HepG2 (cell line): ENCODE data around the gene OVCH1. TPM values are rescaled to one million over a fixed set of nuclear protein-coding genes. Genes with fewer than 3 reads are reported as not detected.

Experiments
- ATRX ChIP-seq: sonication (generic); formaldehyde crosslinking; IDR thresholded peaks from 2 replicates; pipeline ENCODE4 v1.4.0; 2020; ENCODE audit warnings: missing genetic modification reagents, borderline replicate concordance
- FOXA3 ChIP-seq: IDR thresholded peaks from 2 replicates; pipeline ENCODE4 v1.6.1; 2016; ENCODE audit warnings: missing genetic modification reagents, missing compliant biosample characterization
- GATAD1 ChIP-seq: IDR thresholded peaks from 2 replicates; pipeline ENCODE4 v1.6.1; 2016; ENCODE audit warnings: missing genetic modification reagents, missing compliant biosample characterization
- GZF1 ChIP-seq: sonication (generic); formaldehyde crosslinking; IDR thresholded peaks from 2 replicates; pipeline ENCODE4 v1.5.1; 2020; ENCODE audit warnings: mild to moderate bottlenecking, missing genetic modification reagents
- KDM4B ChIP-seq: sonication (generic); formaldehyde crosslinking; IDR thresholded peaks from 2 replicates; pipeline ENCODE4 v1.4.0; 2020; ENCODE audit warnings: missing genetic modification reagents
- MEIS1 ChIP-seq: sonication (generic); formaldehyde crosslinking; IDR thresholded peaks from 2 replicates; pipeline ENCODE4 v1.9.0; 2021; ENCODE audit warnings: mild to moderate bottlenecking, missing genetic modification reagents, moderate library complexity, borderline replicate concordance
- MTA1 ChIP-seq: sonication (generic); formaldehyde crosslinking; IDR thresholded peaks from 2 replicates; pipeline ENCODE4 v1.4.0; 2020; ENCODE audit warnings: missing genetic modification reagents, mild to moderate bottlenecking, borderline replicate concordance
- PPARG ChIP-seq: conservative IDR thresholded peaks from 2 replicates; pipeline ENCODE4 v1.6.1; 2016; ENCODE audit warnings: missing biosample characterization, missing genetic modification reagents
- SIN3B ChIP-seq: fragments of 150-350 bp; IDR thresholded peaks from 2 replicates; pipeline ENCODE4 v1.6.1; 2014; ENCODE audit warnings: low read length
- SMAD9 ChIP-seq: sonication (generic); formaldehyde crosslinking; IDR thresholded peaks from 2 replicates; pipeline ENCODE4 v1.5.1; 2020; ENCODE audit warnings: mild to moderate bottlenecking, missing genetic modification reagents
- SNAI1 ChIP-seq: sonication (generic); formaldehyde crosslinking; IDR thresholded peaks from 2 replicates; pipeline ENCODE4 v1.5.0; 2020; ENCODE audit warnings: mild to moderate bottlenecking, missing genetic modification reagents, borderline replicate concordance
- TMF1 ChIP-seq: sonication (generic); formaldehyde crosslinking; IDR thresholded peaks from 2 replicates; pipeline ENCODE4 v1.8.1; 2022; ENCODE audit warnings: low read depth, missing genetic modification reagents
- ZBTB7A ChIP-seq: sonication (generic); formaldehyde crosslinking; IDR thresholded peaks from 2 replicates; pipeline ENCODE4 v1.8.0; 2022; ENCODE audit warnings: mild to moderate bottlenecking, missing genetic modification reagents
- ZNF160 ChIP-seq: sonication (generic); formaldehyde crosslinking; IDR thresholded peaks from 2 replicates; pipeline ENCODE4 v1.8.0; 2022; ENCODE audit warnings: mild to moderate bottlenecking, inconsistent platforms, missing genetic modification reagents
- ZNF558 ChIP-seq: sonication (generic); formaldehyde crosslinking; IDR thresholded peaks from 2 replicates; pipeline ENCODE4 v1.9.0; 2022; ENCODE audit warnings: mild to moderate bottlenecking, missing genetic modification reagents, borderline replicate concordance
- ZNF788 ChIP-seq: sonication (generic); formaldehyde crosslinking; IDR thresholded peaks from 2 replicates; pipeline ENCODE4 v1.5.0; 2020; ENCODE audit warnings: mild to moderate bottlenecking, missing genetic modification reagents, borderline replicate concordance
- polyA plus RNA-seq, 8 experiments: library from polyadenylated mRNA; depleted of rRNA in 3 of 8; stranded (reverse) in 7 of 8; unstranded in 1 of 8; fragments of >200 nt; fragmentation: Illumina TruSeq in 4 of 8; extraction: Trizol in 4 of 8; gene quantifications; 2 replicates each; pipeline versions ENCODE4 v1.2.1 to v1.2.3, GENCODE V29; 2011 to 2016; ENCODE audit warnings: low read depth in 4 of 8, missing spikeins in 1 of 8, mixed read lengths in 1 of 8; ENCODE audit not compliant: insufficient read depth in 1 of 8
- total RNA-seq, 5 experiments: library from RNA; depleted of rRNA; stranded (reverse); fragments of >200 nt; fragmentation: Illumina TruSeq; extraction: Trizol; gene quantifications; 2 replicates each; pipeline ENCODE4 v1.2.3, GENCODE V29; 2016; ENCODE audit warnings: low read depth in 1 of 5
- TF ChIP-seq, protein P1 (sequence below): sonication (generic); formaldehyde crosslinking; conservative IDR thresholded peaks from 2 replicates; pipeline ENCODE4 v1.4.0; 2020; ENCODE audit warnings: missing genetic modification reagents
- TF ChIP-seq, protein P2 (sequence below): sonication (generic); formaldehyde crosslinking; IDR thresholded peaks from 2 replicates; pipeline ENCODE4 v1.8.1; 2023; ENCODE audit warnings: mild to moderate bottlenecking, missing genetic modification reagents
- TF ChIP-seq, protein P3 (sequence below): sonication (generic); formaldehyde crosslinking; IDR thresholded peaks from 2 replicates; pipeline ENCODE4 v1.5.1; 2020; ENCODE audit warnings: mild to moderate bottlenecking, missing genetic modification reagents, borderline replicate concordance
- TF ChIP-seq, protein P4 (sequence below): sonication (generic); formaldehyde crosslinking; IDR thresholded peaks from 2 replicates; pipeline ENCODE4 v1.8.1; 2023; ENCODE audit warnings: mild to moderate bottlenecking, missing genetic modification reagents, borderline replicate concordance

OVCH1 gene
- total and polyA plus RNA-seq, 2 of the 13 experiments (the other 11 are each of a cell fraction or from before 2014, with no cell fraction given), result not detected

DNA sequence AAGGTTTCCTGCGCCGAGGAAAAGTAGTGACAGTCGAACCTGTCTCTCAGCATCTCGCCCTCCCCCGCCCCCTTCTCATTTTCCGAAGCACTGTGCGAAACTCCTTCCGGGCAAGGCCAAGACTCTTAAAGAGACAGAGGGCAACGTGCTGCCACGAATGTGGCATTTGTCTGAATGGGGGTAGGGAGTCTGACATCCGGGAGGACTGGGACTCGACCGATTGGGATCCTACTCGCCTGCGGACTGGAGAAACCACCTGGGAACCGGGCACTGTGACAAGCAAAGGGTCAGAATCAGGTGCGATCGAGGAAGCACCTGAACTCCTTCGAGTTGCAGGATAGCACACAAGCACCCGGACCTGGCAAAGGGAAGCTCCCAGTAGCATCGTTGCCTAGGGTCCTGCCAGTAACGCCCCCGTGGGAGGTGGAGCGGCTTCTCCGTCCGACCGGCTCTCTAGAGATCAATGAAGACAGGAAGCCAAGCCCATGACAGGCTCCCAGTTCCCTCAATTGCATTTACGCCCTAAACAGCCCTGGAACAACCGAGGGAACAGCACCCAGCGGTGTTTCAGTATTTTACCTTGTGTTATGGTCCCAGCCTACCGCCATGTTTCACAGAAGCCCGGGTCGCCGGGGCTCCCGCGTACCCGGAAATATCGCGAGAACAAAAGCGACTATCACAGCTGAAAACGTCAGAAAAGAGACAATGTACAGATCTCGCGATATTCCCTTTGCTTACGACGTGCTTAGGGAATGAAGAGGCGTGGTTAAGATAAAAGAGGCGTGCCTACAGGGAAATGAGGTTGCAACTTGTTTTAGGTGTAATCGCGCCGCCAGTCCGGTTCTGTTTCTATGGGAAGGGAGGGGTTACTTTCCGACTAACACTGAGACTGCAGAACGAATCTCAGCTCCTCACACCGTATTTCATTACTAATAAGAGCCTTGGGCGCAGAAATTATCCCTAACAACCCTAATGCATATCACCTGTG lies 116.7 kb downstream of the OVCH1 start, which contains the start of gene ERGIC2 (continued):
- peak; percentile 96 for TF ChIP-seq GATAD1 (CRISPR knock-in tag)
- no peak for TF ChIP-seq SNAI1 (CRISPR knock-in tag)
- TF ChIP-seq ZNF788 (CRISPR knock-in tag), result no peak; the same call in 1 of the 2 replicates
- no peak for TF ChIP-seq ZNF558 (CRISPR knock-in tag)
- TF ChIP-seq SMAD9 (CRISPR knock-in tag), result no peak
- TF ChIP-seq, protein P1, sequence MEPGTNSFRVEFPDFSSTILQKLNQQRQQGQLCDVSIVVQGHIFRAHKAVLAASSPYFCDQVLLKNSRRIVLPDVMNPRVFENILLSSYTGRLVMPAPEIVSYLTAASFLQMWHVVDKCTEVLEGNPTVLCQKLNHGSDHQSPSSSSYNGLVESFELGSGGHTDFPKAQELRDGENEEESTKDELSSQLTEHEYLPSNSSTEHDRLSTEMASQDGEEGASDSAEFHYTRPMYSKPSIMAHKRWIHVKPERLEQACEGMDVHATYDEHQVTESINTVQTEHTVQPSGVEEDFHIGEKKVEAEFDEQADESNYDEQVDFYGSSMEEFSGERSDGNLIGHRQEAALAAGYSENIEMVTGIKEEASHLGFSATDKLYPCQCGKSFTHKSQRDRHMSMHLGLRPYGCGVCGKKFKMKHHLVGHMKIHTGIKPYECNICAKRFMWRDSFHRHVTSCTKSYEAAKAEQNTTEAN, result 0 out of 2 replicates have a peak, but pooled peaks have one; percentile 13
- peak; percentile 96 for TF ChIP-seq SIN3B
- TF ChIP-seq ZBTB7A (CRISPR knock-in tag), result no peak
- TF ChIP-seq, protein P2, sequence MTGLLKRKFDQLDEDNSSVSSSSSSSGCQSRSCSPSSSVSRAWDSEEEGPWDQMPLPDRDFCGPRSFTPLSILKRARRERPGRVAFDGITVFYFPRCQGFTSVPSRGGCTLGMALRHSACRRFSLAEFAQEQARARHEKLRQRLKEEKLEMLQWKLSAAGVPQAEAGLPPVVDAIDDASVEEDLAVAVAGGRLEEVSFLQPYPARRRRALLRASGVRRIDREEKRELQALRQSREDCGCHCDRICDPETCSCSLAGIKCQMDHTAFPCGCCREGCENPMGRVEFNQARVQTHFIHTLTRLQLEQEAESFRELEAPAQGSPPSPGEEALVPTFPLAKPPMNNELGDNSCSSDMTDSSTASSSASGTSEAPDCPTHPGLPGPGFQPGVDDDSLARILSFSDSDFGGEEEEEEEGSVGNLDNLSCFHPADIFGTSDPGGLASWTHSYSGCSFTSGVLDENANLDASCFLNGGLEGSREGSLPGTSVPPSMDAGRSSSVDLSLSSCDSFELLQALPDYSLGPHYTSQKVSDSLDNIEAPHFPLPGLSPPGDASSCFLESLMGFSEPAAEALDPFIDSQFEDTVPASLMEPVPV (CRISPR knock-in tag), result no peak
- TF ChIP-seq MEIS1 (CRISPR knock-in tag), result no peak
- TF ChIP-seq, protein P3, sequence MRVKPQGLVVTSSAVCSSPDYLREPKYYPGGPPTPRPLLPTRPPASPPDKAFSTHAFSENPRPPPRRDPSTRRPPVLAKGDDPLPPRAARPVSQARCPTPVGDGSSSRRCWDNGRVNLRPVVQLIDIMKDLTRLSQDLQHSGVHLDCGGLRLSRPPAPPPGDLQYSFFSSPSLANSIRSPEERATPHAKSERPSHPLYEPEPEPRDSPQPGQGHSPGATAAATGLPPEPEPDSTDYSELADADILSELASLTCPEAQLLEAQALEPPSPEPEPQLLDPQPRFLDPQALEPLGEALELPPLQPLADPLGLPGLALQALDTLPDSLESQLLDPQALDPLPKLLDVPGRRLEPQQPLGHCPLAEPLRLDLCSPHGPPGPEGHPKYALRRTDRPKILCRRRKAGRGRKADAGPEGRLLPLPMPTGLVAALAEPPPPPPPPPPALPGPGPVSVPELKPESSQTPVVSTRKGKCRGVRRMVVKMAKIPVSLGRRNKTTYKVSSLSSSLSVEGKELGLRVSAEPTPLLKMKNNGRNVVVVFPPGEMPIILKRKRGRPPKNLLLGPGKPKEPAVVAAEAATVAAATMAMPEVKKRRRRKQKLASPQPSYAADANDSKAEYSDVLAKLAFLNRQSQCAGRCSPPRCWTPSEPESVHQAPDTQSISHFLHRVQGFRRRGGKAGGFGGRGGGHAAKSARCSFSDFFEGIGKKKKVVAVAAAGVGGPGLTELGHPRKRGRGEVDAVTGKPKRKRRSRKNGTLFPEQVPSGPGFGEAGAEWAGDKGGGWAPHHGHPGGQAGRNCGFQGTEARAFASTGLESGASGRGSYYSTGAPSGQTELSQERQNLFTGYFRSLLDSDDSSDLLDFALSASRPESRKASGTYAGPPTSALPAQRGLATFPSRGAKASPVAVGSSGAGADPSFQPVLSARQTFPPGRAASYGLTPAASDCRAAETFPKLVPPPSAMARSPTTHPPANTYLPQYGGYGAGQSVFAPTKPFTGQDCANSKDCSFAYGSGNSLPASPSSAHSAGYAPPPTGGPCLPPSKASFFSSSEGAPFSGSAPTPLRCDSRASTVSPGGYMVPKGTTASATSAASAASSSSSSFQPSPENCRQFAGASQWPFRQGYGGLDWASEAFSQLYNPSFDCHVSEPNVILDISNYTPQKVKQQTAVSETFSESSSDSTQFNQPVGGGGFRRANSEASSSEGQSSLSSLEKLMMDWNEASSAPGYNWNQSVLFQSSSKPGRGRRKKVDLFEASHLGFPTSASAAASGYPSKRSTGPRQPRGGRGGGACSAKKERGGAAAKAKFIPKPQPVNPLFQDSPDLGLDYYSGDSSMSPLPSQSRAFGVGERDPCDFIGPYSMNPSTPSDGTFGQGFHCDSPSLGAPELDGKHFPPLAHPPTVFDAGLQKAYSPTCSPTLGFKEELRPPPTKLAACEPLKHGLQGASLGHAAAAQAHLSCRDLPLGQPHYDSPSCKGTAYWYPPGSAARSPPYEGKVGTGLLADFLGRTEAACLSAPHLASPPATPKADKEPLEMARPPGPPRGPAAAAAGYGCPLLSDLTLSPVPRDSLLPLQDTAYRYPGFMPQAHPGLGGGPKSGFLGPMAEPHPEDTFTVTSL (CRISPR knock-in tag), result 0 out of 2 replicates have a peak, but pooled peaks have one; percentile 24
- TF ChIP-seq GZF1, result 0 out of 2 replicates have a peak, but pooled peaks have one; percentile 42
- no peak for TF ChIP-seq ZNF160
- TF ChIP-seq ATRX (CRISPR knock-in tag), result no peak
- no peak for TF ChIP-seq FOXA3
- no peak for TF ChIP-seq MTA1 (CRISPR knock-in tag)
- no peak for TF ChIP-seq TMF1
- TF ChIP-seq, protein P4, sequence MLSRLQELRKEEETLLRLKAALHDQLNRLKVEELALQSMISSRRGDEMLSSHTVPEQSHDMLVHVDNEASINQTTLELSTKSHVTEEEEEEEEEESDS (CRISPR knock-in tag), result no peak
- no peak; the same call in 1 of the 2 replicates for TF ChIP-seq PPARG (CRISPR knock-in tag)
- TF ChIP-seq KDM4B (CRISPR knock-in tag), result peak; percentile 39; the same call in 1 of the 2 replicates
